ENCODE data around the gene GNG14. TPM values are rescaled to one million over a fixed set of nuclear protein-coding genes. Genes with fewer than 3 reads are reported as not detected.
A peak's percentile ranks its signal among the peaks of the same experiment; 100 is the strongest.
"Not testable (repeated sequence)": the region's sequence is repeated elsewhere in the genome, so short reads cannot be mapped to it uniquely, and the experiment has no call there.

Gene GNG14
- total and polyA plus RNA-seq, 12 donors, result not detected

GRCh38 chr19:12723641-12724426 lies 36.0 kb downstream of the GNG14 start, which contains the start of gene TNPO2:
TSS of gene TNPO2 (minus strand) at chr19:12723932. CDS start at chr19:12720977, 2,955 bp downstream.
- H3K9me3 ChIP-seq (replicated peaks in 1 of 3), result no peaks in the 10 kb centered on the region
- no peaks in the 10 kb centered on the region for H3K27me3 ChIP-seq
- peak within 1 kb of the TSS in 2 of 4 donors; percentile 14 to 98 for H3K4me3 ChIP-seq
- intact Hi-C loops (cut with DNase I), result no loop called here
- WGBS, 4 donors, result 3 to 10% (median 5%) methylated on average over 16 to 28 of the region's 28 CpGs
- TF ChIP-seq POLR2A (IDR thresholded peaks at IDR 0.05) (peak in 1 of 2 donors; percentile 20), CTCF (IDR thresholded peaks at IDR 0.05) (no peak)
- peak; percentile 54 to 74 (median 62) for DNase-seq
- H3K27ac ChIP-seq, result peak within 1 kb of the TSS; percentile 23 to 92 (median 79)
- peaks cover 0 to 7% of the 10 kb centered on the region in 2 donors for H3K36me3 ChIP-seq (replicated peaks in 1 of 2)
- peaks cover 20 to 27% of the 10 kb centered on the region in 2 donors for H3K4me1 ChIP-seq (replicated peaks in 1 of 2)

GRCh38 chr19:12725612-12726011 lies 37.8 kb downstream of the GNG14 start:
- intact Hi-C loops (cut with DNase I); H3K9me3 ChIP-seq (replicated peaks in 1 of 3); H3K27me3 ChIP-seq; H3K27ac ChIP-seq; H3K4me3 ChIP-seq; DNase-seq: not testable (repeated sequence)
- Histone ChIP-seq H3K4me1 (replicated peaks in 1 of 2) (peaks cover 15 to 19% of the 10 kb centered on the region in 2 donors), H3K36me3 (replicated peaks in 1 of 2) (peaks cover 0 to 23% of the 10 kb centered on the region in 2 donors)
- WGBS, 4 donors, result 84 to 97% (median 89%) methylated on average over 10 of the region's 10 CpGs

GRCh38 chr19:12726988-12727316 lies 39.2 kb downstream of the GNG14 start:
- peaks cover 6 to 15% of the 10 kb centered on the region in 2 donors for H3K4me1 ChIP-seq (replicated peaks in 1 of 2)
- no peak for TF ChIP-seq CTCF (IDR thresholded peaks at IDR 0.05)
- no peak for TF ChIP-seq POLR2A (IDR thresholded peaks at IDR 0.05)
- no peak for DNase-seq
- 89 to 97% (median 94%) methylated on average over 2 of the region's 2 CpGs for WGBS, 4 donors
- H3K27ac ChIP-seq, result no peak overlapping the region
- no peaks in the 10 kb centered on the region for H3K9me3 ChIP-seq (replicated peaks in 1 of 3)
- peaks cover 0 to 34% of the 10 kb centered on the region in 2 donors for H3K36me3 ChIP-seq (replicated peaks in 1 of 2)
- H3K4me3 ChIP-seq, result no peak overlapping the region
- intact Hi-C loops (cut with DNase I), result no loop called here
- no peaks in the 10 kb centered on the region for H3K27me3 ChIP-seq

GRCh38 chr19:12727745-12728433 lies 40.1 kb downstream of the GNG14 start:
- Histone ChIP-seq H3K27ac (no peak overlapping the region), H3K4me3 (no peak overlapping the region), H3K9me3 (replicated peaks in 1 of 3) (no peaks in the 10 kb centered on the region), H3K36me3 (replicated peaks in 1 of 2) (peaks cover 0 to 34% of the 10 kb centered on the region in 2 donors), H3K27me3 (no peaks in the 10 kb centered on the region), H3K4me1 (replicated peaks in 1 of 2) (peaks cover 9 to 22% of the 10 kb centered on the region in 2 donors)
- WGBS, 4 donors, result 93 to 95% (median 94%) methylated on average over 8 to 9 of the region's 9 CpGs
- no peak for DNase-seq
- intact Hi-C loops (cut with DNase I), result no loop called here
- TF ChIP-seq POLR2A (IDR thresholded peaks at IDR 0.05) (no peak), CTCF (IDR thresholded peaks at IDR 0.05) (no peak)
